HEK293T (cell line): Measurements from ENCODE around the gene PTX4.

Experiments used
- CTCF ChIA-PET: fragments of 350-600 bp; formaldehyde crosslinking; extraction: SDS; loops from one replicate; lab custom pipeline; 2021; ENCODE audit warnings: antibody characterized with exemption, inconsistent platforms; lab: Yijun Ruan, JAX
- POLR2A ChIA-PET: fragments of 350-600 bp; formaldehyde crosslinking; extraction: SDS; loops from one replicate; lab custom pipeline; 2020; ENCODE audit warnings: antibody characterized with exemption, inconsistent platforms; lab: Yijun Ruan, JAX
- DNase-seq: peaks from one replicate; pipeline ENCODE4 v3.0.0; 2012; ENCODE audit warnings: mixed read lengths; ENCODE audit errors: extremely low spot score
- ARNT ChIP-seq: fragments of 450-650 bp; IDR thresholded peaks from 2 replicates; pipeline ENCODE4 v1.6.1; 2017; ENCODE audit warnings: mild to moderate bottlenecking
- BHLHE40 ChIP-seq: fragments of 450-650 bp; IDR thresholded peaks from 2 replicates; pipeline ENCODE4 v1.6.1; 2016; ENCODE audit warnings: mild to moderate bottlenecking, moderate library complexity, borderline replicate concordance
- CTBP1 ChIP-seq: fragments of 450-650 bp; IDR thresholded peaks from 2 replicates; pipeline ENCODE4 v1.6.1; 2016; ENCODE audit warnings: borderline replicate concordance
- ELF4 ChIP-seq: fragments of 450-650 bp; IDR thresholded peaks from 2 replicates; pipeline ENCODE4 v1.6.1; 2017; ENCODE audit warnings: antibody characterized with exemption
- FOXA1 ChIP-seq: fragments of 450-650 bp; IDR thresholded peaks from 2 replicates; pipeline ENCODE4 v1.6.1; 2016; ENCODE audit warnings: mild to moderate bottlenecking
- FOXK2 ChIP-seq: fragments of 450-650 bp; IDR thresholded peaks from 2 replicates; pipeline ENCODE4 v1.6.1; 2016; ENCODE audit warnings: mild to moderate bottlenecking
- FOXM1 ChIP-seq: fragments of 450-650 bp; IDR thresholded peaks from 2 replicates; pipeline ENCODE4 v1.6.1; 2017; ENCODE audit warnings: mild to moderate bottlenecking, borderline replicate concordance
- HDGF ChIP-seq: fragments of 450-650 bp; IDR thresholded peaks from 2 replicates; pipeline ENCODE4 v1.6.1; 2017; ENCODE audit warnings: antibody characterized with exemption, borderline replicate concordance
- L3MBTL2 ChIP-seq: fragments of 450-650 bp; conservative IDR thresholded peaks from 2 replicates; pipeline ENCODE4 v1.6.1; 2016; ENCODE audit warnings: mild to moderate bottlenecking
- LEF1 ChIP-seq: fragments of 450-650 bp; IDR thresholded peaks from 2 replicates; pipeline ENCODE4 v1.6.1; 2017; ENCODE audit warnings: mild to moderate bottlenecking, borderline replicate concordance
- NFRKB ChIP-seq: fragments of 450-650 bp; IDR thresholded peaks from 2 replicates; pipeline ENCODE4 v1.6.1; 2016; ENCODE audit warnings: mild to moderate bottlenecking, moderate library complexity
- SP1 ChIP-seq: fragments of 450-650 bp; IDR thresholded peaks from 2 replicates; pipeline ENCODE4 v1.6.1; 2017
- SUZ12 ChIP-seq: fragments of 450-650 bp; IDR thresholded peaks from 2 replicates; pipeline ENCODE4 v1.6.1; 2016; ENCODE audit warnings: mild to moderate bottlenecking
- TARDBP ChIP-seq: fragments of 450-650 bp; IDR thresholded peaks from 2 replicates; pipeline ENCODE4 v1.6.1; 2016
- ZNF384 ChIP-seq: fragments of 450-650 bp; IDR thresholded peaks from 2 replicates; pipeline ENCODE4 v1.6.1; 2016
- TF ChIP-seq, protein P1 (sequence below): fragments of 450-650 bp; IDR thresholded peaks from 2 replicates; pipeline ENCODE4 v1.6.1; 2016

Gene PTX4

DNA sequence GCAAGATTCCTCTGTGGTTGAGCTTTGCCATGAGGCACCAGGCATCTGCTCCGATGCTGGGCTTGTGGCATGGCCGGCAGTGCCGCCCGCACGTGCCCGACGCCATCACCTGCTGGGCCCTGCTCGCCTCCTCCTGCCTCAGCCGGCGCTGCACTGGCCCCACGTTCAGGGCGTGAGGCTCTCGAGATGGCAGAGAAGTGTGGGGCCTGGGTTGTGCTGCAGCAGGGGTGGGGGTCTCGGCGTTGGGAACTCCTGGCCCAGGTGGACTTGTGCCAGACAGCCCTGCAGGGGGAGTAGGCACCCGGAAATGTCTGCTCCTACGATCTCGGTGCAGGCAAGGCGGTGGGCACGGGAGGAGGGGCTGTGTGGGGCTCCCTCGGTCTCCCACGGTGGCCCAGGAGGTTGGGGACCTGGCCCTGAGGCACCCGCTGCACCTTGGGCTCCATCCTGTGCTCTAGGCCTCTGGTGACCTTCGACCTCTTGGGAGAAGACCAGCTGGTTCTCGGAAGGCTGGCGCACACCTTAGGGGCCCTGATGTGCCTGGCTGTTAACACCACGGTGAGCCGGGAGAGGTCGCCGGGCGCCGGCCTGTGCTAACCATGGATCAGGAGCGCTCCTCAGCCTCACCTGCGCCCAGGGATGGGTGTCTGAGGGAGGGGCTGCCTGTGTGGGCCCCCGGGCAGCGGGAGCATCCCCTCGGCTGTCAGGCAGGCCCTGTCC lies 17.9 kb upstream of the PTX4 start:
- ChIA-PET CTCF (no interaction called here), POLR2A (no interaction called here)
- no peak for DNase-seq
- TF ChIP-seq ELF4, result no peak
- TF ChIP-seq FOXM1, result no peak
- no peak for TF ChIP-seq LEF1
- TF ChIP-seq HDGF, result no peak
- no peak for TF ChIP-seq SP1
- TF ChIP-seq FOXK2, result no peak
- no peak for TF ChIP-seq BHLHE40
- no peak for TF ChIP-seq L3MBTL2
- TF ChIP-seq ARNT, result no peak

DNA sequence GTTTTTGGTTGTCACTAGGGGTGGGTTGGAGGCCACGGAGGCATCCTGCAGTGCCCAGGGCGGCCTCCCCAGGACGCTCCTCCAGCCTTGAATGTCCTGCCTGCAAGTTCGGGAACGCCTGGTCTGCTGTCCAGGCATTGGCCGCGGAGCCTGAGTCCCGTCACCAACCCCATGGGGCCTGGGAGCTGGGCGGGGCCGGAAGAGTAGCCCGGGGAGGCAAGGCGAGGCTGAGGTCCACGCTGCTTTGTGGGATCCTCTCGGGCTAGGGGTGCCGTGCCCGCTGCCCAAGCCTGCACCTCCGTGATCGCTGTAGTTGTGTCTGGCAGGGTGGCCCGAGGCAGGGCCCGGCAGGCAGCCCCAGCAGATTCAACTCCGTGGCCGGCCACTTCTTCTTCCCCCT lies 17.2 kb upstream of the PTX4 start:
- ChIA-PET POLR2A (no interaction called here), CTCF (no interaction called here)
- DNase-seq, result no peak

DNA sequence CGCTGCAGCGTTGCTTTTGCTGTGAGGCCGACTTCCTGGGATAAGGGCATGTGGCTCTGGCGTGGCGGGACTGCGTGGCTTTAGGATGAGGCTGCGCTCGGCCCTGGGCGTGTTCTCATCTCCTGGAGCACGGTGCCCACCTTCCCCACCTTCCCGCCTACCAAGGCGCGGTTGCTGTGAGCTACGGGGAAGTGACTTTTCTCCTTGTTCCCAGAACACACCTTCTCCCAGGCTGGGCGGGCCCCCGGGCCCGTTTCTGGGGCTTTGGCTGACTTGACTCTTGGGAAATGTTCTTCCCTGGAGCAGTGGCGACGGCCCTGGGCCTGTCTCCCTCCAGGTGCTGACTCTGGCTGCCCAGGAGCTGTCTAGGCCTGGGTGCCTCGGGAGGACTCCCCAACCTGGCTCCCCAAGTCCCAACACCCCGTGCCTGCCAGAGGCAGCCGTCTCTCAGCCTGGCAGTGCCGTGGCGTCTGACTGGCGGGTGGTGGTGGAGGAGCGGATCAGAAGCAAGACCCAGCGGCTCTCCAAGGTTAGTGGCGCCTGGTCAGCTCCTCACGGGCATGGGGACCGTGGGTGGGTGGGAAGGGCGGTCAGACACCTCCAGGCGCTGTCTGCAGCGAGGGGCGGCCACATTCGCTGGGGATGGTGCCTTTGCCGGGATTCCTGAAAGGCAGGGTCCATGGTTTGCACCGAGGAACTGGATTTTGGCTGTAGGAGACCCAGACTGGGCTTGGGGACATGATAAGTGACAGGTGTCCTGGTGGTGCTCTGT lies 16.5 kb upstream of the PTX4 start:
- TF ChIP-seq TARDBP, result no peak
- TF ChIP-seq ZNF384, result no peak
- TF ChIP-seq BHLHE40, result no peak
- TF ChIP-seq ELF4, result no peak
- TF ChIP-seq NFRKB, result no peak
- no peak for DNase-seq
- ChIA-PET CTCF (no interaction called here), POLR2A (no interaction called here)

More for the DNA sequence above, 17.2 kb upstream of the PTX4 start:
- TF ChIP-seq ELF4 (no peak), ARNT (no peak), FOXM1 (no peak), CTBP1 (no peak), BHLHE40 (no peak), SP1 (no peak), TARDBP (no peak), HDGF (no peak), LEF1 (no peak), L3MBTL2 (no peak), SUZ12 (no peak), NFRKB (no peak), ZNF384 (no peak), FOXA1 (no peak), FOXK2 (no peak)
- TF ChIP-seq, protein P1, sequence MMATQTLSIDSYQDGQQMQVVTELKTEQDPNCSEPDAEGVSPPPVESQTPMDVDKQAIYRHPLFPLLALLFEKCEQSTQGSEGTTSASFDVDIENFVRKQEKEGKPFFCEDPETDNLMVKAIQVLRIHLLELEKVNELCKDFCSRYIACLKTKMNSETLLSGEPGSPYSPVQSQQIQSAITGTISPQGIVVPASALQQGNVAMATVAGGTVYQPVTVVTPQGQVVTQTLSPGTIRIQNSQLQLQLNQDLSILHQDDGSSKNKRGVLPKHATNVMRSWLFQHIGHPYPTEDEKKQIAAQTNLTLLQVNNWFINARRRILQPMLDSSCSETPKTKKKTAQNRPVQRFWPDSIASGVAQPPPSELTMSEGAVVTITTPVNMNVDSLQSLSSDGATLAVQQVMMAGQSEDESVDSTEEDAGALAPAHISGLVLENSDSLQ, result no peak

DNA sequence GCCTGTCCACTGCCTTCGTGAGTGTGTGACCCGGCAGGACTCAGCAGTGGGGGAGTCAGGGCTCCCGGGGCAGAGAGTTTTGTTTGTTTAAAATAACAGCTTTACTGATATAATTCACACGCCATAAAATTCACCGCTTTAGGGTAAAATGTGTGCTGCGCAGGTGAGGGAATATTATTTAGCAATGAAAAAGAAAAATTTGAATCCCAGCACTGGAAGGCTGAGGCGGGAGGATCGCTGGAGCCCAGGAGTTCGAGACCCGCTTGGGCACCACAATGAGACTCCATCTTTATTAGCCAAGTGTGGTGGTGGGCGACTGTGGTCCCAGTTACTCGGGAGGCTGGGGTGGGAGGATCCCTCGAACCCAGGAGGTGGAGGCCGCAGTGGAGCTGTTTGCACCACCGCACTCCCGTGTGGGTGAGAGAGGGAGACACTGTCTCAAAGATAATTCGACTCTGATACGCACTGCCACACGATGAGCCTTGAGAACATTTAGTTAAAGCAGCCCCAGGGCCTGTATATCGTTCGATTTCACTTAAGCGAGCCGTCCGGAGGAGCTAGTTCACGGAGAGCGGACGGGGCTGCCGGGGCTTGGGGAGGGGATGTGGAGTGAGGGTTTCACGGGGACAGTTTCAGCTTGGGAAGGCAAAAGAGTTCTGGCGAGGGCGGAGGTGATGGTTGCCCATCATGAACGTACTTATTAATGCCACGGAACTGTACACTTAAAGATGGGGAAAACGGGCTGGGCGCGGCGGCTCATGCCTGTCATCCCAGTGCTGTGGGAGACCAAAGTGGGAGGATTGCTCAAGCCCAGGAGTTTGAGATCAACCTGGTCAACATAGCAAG lies 14.6 kb upstream of the PTX4 start:
- DNase-seq, result no peak
- TF ChIP-seq, protein P1, result no peak
- no peak for TF ChIP-seq HDGF
- CTCF ChIA-PET, result no interaction called here
- POLR2A ChIA-PET, result interaction anchor here (2.8 kb wide), 1 partner anchor 10 kb away, joined by 8 read pairs; the partner anchor contains the start of gene TELO2

DNA sequence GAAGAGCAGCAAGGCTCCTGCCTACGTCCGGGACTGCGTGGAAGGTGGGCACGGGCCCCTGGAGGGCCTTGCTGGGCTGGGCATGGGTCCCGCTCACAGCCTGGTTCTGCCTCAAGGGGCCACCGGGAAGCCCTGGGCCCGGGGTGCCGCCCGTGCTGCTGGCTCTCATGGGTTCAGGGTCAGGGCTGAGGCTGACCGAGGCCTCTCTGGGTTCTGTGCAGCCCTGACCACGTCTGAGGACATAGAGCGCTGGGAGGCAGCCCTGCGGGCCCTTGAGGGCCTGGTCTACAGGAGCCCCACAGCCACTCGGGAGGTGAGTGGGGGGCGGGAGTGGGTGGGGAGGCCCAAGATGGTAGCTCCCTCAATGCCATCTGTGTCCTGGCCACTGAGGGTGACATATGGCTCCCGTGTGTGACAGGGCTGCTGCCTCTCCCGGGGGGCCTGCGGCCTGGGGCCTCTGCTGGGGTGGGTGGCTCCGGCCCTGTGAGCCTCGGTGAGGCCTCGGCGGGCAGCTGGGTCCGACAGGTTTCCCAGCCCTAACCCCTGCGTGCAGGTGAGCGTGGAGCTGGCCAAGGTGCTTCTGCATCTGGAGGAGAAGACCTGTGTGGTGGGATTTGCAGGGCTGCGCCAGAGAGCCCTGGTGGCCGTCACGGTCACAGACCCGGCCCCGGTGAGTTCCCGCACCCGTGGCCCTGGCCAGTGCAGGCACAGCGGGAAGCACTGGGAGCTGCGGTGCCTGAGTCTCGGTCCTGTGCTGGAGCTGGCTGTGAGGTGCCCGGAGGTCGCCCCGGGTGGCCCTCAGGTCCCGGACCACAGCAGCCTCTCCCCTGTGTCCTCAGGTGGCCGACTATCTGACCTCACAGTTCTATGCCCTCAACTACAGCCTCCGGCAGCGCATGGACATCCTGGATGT lies 13.6 kb upstream of the PTX4 start:
- TF ChIP-seq CTBP1 (no peak), BHLHE40 (no peak), SUZ12 (no peak), SP1 (no peak), FOXK2 (no peak), L3MBTL2 (no peak), TARDBP (no peak), NFRKB (no peak), FOXM1 (no peak), ZNF384 (no peak), HDGF (no peak), LEF1 (no peak), ELF4 (no peak)
- TF ChIP-seq, protein P1, result no peak
- ChIA-PET CTCF (no interaction called here), POLR2A (interaction anchor here (2.8 kb wide), 1 partner anchor 9 kb away, joined by 8 read pairs; the partner anchor contains the start of gene TELO2)

More for the DNA sequence above, 13.6 kb upstream of the PTX4 start:
- no peak for DNase-seq
